ENCODE results near the gene LRRC61.

The LRRC61 gene

DNA sequence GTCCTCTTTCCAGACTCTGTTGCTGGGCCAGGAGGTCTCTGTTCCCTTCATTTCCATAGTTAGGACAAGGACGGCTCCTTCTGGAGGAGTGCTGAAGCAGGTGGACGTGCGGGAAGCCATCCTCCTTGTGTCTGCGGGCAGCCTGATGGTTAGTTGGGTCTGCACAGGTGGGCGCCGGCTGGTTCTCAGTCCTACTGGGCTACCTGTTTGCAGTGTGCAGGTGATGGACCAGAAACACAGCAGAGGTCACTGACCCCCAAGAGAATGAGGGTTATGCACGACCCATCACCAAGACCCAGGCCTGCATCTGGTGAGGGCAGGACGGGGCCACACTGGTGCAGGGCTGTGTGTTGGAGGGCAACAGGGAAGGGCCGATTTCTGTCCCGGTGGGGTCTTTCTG lies 10.5 kb downstream of the LRRC61 start:
- DNase-seq = no peak

DNA sequence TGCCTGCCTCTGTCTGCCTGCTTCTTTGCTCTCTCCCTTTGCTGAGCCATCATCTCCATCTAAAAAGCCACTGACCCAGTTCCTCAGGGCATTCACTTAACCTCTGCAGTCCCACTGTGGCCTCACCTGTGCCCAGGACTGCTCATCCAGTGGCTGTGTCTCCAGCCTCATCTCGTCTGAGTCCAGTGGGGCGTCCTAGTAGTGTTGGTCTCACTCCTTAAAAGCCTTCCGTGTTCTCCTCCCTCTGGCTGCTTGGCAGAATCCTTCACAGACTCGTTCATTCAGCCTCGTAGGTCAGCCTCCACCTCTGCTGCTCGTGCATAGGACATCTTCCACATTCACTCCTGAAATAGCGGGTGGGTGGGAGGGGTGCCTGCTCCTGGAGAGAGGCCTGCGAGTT lies 11.0 kb downstream of the LRRC61 start:
- no peak for DNase-seq

DNA sequence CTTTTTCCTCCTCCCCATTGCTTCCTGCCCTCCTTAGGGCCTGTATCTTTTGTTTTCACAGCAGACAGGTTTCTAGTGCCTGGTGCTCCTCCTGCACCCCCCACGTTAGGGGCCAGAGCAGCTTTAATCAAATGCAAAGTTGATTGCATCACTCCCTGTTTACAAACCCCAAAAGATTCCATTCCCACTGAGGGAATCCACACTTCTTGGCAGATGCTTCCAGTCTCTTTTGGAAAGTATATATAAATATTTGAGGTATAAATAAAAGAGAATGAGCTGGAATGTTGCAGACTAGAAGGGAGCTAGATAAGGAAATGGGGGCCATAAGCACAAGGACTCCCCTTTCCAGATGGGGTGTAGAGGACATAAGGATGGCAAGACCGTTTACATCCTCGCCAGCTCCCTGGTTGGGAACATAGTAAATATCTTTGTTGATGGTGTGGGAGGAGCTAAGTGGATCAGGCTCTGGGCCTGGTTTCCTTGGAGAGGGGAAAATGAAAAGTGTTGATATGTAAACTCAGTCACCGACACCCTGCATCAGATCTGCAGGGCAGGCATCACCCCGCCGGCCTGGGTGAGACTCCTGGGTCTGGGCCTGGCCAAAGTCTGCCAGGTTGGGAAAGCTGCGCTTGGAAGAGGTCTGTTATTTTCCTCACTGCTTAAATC lies 12.1 kb downstream of the LRRC61 start:
- peak; percentile 72 for DNase-seq

DNA sequence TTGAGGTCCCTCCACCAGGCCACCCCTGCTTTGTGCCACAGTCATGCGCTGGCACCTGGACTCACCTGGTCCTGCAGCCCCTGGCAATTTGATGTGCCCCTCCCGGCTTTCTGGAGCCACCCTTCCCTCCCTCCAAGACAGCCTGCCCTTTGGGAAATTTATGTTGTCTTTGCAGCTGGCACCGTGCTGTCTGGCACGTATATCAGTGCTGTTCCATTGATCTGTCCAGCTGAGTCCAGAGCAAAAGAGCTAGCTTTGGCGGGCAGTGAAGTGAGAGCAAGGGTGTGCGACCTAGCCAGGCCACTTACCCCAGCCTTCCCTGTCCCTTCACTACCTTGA lies 12.6 kb downstream of the LRRC61 start:
- no peak for DNase-seq

DNA sequence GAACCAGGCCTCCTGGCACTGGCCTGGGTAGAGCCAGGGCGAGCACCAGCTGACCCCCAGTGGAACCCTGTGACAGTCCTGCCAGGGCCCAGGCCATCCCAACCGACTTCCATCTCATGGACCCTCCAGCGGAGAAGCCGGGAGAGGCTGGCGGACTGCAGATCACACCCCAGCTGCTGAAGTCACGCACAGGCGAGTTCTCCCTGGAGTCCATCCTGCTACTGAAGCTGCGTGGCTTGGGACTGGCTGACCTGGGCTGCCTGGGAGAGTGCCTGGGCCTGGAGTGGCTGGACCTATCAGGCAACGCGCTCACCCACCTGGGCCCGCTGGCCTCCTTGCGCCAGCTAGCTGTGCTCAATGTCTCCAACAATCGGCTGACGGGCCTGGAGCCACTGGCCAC lies 13.6 kb downstream of the LRRC61 start:
- DNase-seq = no peak

DNA sequence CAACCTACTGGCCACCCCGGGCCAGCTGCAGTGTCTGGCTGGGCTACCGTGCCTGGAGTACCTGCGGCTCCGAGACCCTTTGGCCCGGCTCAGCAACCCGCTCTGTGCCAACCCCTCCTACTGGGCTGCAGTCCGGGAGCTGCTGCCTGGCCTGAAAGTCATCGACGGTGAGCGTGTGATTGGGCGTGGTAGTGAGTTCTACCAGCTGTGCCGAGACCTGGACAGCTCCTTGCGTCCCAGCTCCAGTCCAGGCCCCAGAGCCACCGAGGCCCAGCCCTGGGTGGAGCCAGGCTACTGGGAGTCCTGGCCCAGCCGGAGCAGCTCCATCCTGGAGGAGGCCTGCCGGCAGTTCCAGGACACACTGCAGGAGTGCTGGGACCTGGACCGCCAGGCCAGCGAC lies 14.0 kb downstream of the LRRC61 start:
- no peak for DNase-seq

DNA sequence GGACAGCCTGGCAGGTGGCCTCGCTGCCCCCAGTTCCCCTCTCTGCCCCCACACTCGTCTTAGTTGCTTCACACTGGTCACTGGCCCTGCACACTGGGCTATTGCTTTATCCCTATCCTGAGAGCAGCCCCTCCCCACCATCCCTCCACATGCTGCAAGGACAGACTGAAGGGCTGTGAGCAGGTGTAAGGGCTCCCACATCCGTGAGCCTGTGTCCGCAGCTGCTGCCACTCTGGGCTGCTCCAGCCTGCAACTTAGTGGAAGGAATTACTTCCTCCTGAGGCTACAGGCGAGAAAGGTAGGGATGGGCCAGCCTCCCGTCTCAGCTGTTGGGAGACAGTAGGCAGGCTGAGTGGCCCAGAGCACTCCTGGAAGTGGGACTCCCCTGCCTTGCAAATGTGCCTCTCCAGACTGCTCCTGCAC lies 14.5 kb downstream of the LRRC61 start:
- DNase-seq = no peak

DNA sequence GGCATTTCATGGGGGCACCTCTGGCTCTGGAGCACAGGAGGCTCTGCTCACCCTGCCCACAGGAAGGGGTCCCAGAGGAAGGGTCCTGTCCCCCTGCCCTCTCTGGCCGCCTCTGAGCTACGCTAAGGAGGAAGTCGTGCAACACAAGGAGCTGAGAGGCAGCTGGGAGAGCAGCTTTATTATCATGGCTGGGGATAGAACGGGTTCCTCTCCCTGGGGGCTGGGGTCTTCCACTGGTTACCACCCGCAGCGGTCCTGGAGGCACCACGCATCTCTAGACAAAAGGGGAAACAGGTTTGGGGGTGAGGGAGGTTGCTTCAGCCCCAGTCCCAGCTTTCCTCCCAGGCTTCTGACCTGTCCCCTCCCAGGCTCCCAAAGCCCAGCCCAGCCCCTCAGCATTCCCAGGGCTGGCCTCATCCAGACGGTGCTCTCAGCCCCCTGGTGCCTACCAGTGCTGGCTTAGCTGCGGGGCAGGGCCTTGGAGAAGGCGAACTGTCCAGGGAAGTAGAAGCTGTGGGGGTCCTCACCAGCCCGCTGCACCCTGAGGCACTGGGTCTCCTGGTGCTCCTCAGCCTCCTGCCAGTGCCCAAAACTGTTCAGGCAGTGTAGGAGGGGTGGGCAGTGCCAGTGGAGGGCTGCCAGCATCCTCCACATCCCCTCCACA lies 15.1 kb downstream of the LRRC61 start:
- no peak for DNase-seq

DNA sequence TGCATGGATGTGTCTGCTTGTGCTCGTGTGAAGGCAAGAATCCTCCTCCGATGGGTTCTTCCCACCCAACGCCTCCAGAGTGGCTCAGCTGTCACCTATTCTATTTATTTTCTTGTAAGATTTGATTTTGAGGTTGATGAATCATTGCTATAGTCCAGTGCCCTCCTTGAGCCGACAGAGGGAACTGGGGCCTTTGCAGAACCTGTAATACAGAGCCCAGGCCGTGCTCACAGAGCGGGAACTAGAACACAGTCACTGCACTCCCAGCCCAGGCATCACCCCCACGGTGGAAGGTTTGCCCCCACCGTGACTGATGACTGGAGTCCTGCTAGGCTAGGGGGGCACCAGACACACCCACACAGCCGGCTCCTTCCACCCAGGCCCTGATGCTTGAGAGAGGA lies 16.3 kb downstream of the LRRC61 start:
- DNase-seq = no peak

DNA sequence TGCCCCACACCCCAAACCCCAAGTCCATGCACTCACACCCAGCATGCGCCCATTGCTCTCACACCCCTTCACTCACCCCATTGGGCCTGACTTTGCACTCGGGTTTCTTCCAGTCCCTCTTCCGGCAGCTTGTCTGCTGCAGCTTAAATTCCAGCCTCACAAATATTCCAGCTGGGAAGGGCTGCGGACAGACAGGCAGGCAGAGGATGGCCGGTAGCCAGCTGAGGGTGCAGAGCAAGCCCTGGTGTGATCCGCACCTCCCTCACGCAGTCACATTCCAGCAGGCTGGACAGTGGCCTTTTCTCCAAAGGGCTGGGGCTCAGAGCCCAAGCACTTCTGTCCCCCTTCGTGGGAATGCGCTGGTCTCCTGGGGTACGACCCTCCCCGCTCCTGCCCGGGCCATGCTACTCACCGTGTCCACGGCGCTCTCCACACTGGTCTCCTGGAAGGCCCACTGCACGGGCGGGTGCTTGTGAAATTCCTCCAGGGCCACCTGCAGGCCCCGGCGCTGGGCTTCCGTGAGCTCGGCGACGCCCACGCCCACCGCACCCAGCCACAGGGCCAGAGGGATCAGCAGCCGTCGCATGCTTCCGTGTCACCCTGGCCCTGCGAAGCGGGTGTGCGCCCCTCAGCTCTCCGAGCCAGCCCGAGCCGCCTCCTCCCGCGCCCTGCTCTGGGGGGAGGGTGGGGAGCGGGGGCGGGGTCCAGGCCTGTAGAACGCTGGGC lies 17.0 kb downstream of the LRRC61 start:
- peak; percentile 63 for DNase-seq

DNA sequence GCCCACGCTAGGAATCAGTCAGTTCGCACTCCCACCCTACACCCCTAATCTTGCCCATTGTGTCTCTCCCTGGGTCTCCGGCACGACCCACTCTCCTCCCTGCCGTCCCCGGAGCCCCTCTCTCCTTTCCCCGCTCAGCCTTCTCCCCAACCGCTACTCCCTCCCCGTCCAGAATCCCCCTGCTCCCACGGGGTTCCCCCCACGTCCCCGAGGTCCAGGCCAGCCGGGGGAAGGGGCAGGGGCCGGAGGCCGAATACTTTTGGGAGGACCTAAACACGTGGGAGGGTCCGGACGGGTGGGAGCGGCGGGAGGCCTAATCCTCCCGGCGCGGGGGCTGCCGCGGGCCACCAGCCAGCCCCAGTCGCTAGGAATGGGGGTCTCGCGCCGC lies 17.7 kb downstream of the LRRC61 start:
- DNase-seq = no peak

DNA sequence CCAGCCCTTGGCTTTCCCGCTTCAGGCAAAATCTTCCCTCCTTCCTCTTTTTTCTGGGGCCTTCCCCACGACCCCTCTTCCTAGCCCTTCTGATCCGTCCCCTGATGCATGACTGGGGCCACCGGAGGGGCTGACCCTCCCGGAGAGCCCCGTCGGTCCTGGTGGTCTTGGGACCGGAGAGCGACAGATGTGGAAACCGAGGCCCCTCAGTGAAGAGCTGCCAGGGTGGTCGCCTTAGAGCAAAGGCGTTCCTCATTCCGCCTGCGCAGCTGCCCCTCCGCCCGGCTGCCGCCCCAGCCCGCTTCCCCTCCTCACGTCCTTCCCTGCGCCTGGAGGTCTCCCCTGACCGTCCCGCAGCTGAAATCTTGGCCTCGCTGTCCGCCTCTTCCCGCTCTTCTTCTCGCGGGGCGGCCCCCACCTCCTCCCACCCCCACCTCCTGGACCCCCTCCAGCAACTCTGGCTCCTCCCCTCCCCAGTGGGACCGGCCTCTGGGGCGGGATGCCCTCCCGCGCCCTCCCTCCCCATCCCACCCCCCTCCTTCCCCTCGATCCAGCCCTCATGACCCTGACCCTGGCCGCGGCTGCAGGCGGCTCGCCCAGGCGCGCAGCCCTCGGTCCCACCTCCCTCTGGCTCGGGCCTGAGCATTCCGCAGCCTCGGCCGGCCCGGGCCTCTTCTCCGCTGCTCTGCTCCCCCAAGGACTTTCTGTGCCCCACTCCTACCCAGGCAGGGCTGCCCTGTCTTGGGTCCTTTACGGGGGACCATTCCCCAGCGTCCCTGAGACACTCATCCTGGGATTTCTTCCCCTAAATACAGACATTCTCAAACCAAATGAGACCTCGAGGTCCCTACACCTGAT lies 18.3 kb downstream of the LRRC61 start, which contains the start of gene RARRES2:
TSS of gene RARRES2 (minus strand) at position 367 of the 858 bp plus-strand sequence. CDS start 1,020 bp downstream, outside the sequence.
- DNase-seq = no peak

DNA sequence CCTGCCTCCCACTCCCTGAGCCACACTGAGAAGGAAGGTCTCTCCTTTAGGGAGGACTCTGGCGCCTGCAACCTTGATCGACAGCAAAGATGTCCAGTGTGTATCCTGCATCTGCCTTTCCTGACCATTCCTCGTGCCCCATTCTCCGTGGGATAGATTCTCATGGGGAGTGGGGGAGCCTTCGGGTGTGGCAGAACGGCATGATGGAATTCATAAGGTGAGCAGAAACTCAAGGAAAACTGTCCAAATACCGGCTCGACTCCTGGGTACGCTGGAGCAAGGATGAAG lies 18.9 kb downstream of the LRRC61 start:
- no peak for DNase-seq

DNA sequence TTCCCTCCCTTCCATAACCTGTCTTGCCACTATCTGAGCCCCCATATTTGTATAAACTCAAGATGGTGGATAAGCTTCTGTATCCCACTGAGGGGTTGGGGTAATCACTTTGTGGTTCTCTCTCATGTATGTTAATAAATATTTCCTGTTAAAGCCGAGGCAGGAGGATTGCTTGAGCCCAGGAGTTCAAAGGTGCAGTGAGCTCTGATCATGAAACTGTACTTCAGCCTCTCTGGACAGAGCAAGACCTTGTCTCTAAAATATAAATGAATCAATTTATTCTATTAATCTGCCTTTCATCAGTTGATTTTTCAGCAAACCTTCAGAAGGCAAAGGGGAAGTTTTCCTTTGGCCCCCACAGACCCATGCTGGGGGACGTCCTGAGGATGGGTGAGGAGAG lies 20.1 kb downstream of the LRRC61 start:
- DNase-seq = no peak

DNA sequence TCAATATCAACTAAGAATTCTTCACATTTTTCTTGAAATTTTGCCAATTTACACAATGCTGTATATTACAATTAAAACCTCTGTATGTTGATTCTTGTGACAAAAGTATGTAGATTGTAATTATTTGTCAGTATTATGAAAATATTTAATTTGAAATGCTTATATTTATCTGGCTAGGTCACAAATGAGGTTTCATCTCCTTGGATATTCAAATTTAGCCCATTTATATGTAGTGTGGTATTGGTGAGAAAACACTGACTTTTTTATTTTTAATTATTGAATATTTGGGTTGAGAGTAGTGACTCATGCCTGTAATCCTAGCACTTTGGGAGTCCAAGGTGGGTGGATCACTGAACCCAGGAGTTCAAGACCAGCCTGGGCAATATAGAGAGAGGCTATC lies 21.1 kb downstream of the LRRC61 start:
- DNase-seq = no peak

DNA sequence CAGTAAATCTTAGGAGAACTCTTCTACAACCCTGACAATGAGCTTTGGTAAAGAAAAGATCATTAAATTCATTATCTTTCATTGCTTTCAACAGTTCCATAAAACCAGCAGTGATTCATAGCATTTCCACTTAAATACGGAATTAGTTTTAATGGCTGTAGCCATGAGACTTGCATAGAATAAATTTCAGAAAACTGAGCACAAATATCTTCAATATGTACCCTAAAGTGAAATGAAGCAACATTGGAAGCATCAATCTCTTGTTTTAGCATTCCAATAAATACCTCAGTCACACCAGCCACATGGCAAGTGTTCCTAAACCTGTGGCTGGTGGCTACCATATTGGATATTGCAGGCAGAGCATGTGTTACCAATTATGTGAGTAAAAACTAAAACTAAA lies 21.9 kb downstream of the LRRC61 start:
- no peak for DNase-seq

DNA sequence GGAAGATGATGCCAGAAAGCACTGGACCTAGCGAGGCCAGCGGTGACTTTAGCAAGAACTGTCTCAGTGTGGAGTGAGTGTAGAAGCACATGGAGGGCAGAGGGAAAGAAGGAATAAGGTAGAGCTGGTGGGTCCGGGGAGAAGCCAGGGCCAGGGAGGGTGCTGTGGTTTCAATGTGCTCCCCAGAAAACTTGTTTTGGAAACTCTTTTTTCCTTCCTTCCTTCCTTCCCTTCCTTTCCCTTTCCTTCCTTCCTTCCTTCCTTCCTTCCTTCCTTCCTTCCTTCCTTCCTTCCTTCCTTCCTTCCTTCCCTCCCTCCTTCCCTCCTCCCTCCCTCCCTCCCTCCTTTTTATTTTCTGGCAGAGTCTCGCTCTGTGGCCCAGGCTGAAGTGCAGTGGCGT lies 23.8 kb downstream of the LRRC61 start:
- no peak for DNase-seq

DNA sequence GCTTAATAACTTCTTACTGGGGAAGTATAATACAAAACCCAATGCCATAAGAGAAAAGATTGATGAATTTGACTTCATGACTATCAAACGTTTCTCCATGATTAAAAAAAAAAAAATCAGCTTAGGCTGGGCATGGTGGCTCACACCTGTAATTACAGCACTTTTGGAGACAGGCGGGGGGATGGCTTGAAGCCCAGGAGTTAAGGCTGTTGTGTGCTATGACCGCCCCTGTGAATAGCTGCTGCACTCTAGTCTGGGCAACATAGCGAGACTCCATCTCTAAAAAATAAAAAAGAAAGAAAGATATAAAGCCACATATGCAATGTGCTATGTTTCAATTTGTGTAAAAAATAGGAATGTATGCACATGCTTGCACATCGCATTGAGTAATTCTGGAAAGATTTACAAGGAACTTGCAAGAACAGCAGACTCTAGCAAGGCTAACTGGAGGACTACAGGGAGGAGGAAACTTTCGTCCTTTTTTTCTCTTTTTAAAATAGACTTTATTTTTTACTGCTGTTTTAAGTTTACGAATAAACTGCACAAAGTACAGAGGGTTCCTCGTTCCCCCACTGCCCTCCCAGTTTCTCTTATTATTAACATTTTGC lies 28.5 kb downstream of the LRRC61 start:
- no peak for DNase-seq

DNA sequence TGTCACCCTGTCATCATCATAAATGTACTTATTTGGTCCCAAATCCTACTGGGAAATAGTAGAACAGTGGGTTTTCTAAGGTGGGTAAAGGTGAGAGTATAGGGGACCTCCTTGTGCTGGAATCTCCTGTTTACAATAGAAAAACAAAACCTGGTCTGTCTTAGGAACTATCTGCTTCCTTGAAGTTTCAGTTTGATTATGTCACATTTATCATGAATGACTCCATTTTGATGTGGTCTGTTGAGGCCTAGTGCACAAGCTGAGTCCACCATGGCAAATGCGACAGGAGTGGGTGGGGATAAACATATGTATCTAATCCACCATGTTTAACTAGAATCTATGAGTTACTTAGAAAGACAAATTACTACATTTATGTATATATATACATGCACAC lies 32.5 kb downstream of the LRRC61 start:
- DNase-seq = no peak

DNA sequence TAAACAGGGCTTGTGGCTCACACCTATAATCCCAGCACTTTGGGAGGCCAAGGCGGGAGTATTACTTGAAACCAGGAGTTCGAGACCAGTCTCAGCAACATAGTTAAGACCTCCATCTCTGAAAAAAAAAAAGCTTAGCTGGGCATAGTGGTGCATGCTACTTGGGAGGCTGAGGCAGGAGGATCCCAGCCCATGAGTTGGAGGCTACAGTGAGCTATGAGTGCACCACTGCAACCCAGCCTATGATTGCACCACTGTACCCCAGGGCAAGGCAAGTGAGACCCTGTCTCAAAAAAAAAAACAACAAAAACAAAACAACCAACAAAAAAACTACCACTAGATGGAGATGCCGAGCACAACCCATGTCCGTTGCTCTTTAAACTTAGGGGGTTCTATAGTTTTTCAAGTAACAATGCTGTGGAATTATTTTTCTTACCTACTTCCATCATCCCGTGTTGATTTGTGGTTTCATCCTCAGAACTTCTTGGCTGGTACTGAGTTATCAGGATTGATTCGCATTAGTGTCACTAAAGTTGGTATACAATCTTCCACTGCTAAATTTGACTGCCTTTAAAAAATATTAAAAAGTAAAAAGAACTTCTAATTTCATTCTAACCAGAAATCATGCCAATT lies 33.2 kb downstream of the LRRC61 start:
- DNase-seq = peak; percentile 25

DNA sequence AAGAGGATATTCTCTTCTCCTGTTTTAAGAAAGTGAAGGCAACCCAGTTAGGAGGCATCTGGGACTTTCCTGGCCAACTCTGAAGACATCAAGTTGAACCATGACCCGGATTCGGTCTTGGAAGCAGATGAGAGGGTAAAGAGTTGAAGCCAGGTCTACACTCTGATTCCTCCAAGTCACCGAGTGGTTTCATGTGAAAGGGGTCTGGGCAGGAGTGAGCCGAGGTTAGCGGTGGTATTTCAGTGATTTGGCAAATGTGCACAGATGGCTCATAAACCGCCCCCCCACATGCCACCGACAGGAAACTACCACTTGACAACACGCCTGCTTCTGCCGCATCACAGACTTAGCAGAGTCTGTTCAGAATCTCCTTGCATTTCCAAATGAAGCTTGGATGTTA lies 34.1 kb downstream of the LRRC61 start:
- DNase-seq = no peak

DNA sequence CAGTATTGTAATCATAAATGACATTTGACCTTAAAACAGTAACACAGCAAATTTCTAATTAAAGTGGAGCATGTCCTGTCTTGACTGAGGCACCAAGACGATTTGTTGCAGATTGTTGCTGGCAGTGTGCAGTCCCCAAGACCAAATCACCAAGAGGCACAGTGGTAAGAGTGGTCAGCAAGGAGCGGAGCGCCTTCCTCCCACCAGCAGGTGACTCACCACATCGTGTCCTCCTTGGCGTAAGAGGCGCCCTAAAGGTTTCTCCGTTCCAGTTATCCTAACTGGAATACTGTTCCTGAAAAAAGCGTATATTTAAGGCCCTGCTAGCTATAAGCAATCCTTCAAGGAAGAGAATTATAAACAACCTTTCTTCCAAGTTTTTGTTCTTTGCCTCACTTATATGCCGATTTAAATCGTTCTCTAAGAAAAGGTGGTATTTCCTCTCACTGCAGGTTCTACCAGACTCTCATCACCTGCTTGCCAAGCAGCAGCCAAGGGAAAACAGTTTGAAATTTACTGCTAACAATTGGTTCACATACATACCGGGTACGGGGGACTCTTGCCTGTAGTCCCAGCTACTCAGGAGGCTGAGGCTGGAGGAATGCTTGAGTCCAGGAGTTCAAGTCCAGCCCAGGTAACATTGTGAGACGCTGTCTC lies 34.7 kb downstream of the LRRC61 start:
- DNase-seq = no peak

Measured in fibroblast of upper back skin (primary cell).